ENCODE results near the gene KCNIP2. TPM values are rescaled to one million over a fixed set of nuclear protein-coding genes. Genes with fewer than 3 reads are reported as not detected.

The KCNIP2 gene
- polyA plus RNA-seq, 1 of the 3 experiments (the other 2 are of a cell fraction), result 1.0 TPM

GRCh38 chr10:101778781-101779543, 64.6 kb downstream of the KCNIP2 start (continued):
- no peak for TF ChIP-seq TEAD4 (IDR thresholded peaks at IDR 0.05; ENCODE audit: borderline replicate concordance, insufficient read depth)

GRCh38 chr10:101778151-101778780, 65.3 kb downstream of the KCNIP2 start:
- Histone ChIP-seq H2AFZ (ENCODE audit: low read depth) (no peak overlapping the region), H3F3A (replicated peaks; ENCODE audit: insufficient read depth) (peaks cover 2% of the 10 kb centered on the region), H4K20me1 (ENCODE audit: insufficient read depth) (no peaks in the 10 kb centered on the region), H3K4me1 (ENCODE audit: control insufficient read depth in 1 of 2, insufficient read depth in 2 of 2, low read depth in 1 of 2, low read length in 1 of 2) (peaks cover 0 to 18% of the 10 kb centered on the region in 2 experiments; a peak in 1 of 4 replicates), H3K4me3 (ENCODE audit: low read depth in 2 of 2, low read length in 1 of 2) (no peak overlapping the region), H3K79me2 (ENCODE audit: insufficient read depth) (peaks cover 7% of the 10 kb centered on the region), H3K36me3 (replicated peaks in 1 of 2; ENCODE audit: control insufficient read depth in 1 of 2, insufficient read depth in 2 of 2, low read length in 1 of 2) (no peaks in the 10 kb centered on the region), H3K27ac (ENCODE audit: low read depth in 2 of 2, low read length in 1 of 2) (no peak overlapping the region), H3K27me3 (ENCODE audit: insufficient read depth) (no peaks in the 10 kb centered on the region), H3K9me2 (no peaks in the 10 kb centered on the region), H3K4me2 (no peak overlapping the region), H3K9ac (no peak overlapping the region), H3K9me3 (no peaks in the 10 kb centered on the region)
- TF ChIP-seq CHD2 (IDR thresholded peaks at IDR 0.05; ENCODE audit: low read length, partially characterized antibody), result no peak
- no peak for TF ChIP-seq RFX5 (IDR thresholded peaks at IDR 0.05; ENCODE audit: low read length)
- TF ChIP-seq RAD21 (IDR thresholded peaks at IDR 0.05; ENCODE audit: low read length), result no peak
- no peak for TF ChIP-seq YY1 (IDR thresholded peaks at IDR 0.05; ENCODE audit: low read depth)
- TF ChIP-seq CTCF (IDR thresholded peaks at IDR 0.05), result no peak
- TF ChIP-seq FOXJ3 (CRISPR knock-in tag; IDR thresholded peaks at IDR 0.05), result no peak
- no peak for TF ChIP-seq REST (IDR thresholded peaks at IDR 0.05; ENCODE audit: low read depth, low read length)
- TF ChIP-seq MEF2A (IDR thresholded peaks at IDR 0.05; ENCODE audit: borderline replicate concordance, low read depth), result no peak
- TF ChIP-seq MAX (IDR thresholded peaks at IDR 0.05; ENCODE audit: low read depth), result no peak
- no peak for TF ChIP-seq NRF1 (IDR thresholded peaks at IDR 0.05; ENCODE audit: low read depth, low read length)
- TF ChIP-seq RXRA (IDR thresholded peaks at IDR 0.05; ENCODE audit: borderline replicate concordance, low read depth), result no peak
- TF ChIP-seq ZBTB33 (IDR thresholded peaks at IDR 0.05; ENCODE audit: borderline replicate concordance, low read depth), result no peak
- TF ChIP-seq JUND (IDR thresholded peaks at IDR 0.05), result no peak
- no peak for TF ChIP-seq USF2 (IDR thresholded peaks at IDR 0.05; ENCODE audit: borderline replicate concordance, low read depth, low read length)
- TF ChIP-seq PBX3 (IDR thresholded peaks at IDR 0.05), result no peak
- ChIA-PET POLR2A (no interaction called here), CTCF (interaction anchor here (0.6 to 11.7 kb wide), 3 partner anchors 173 to 565 kb away, joined by 4 to 297 read pairs (median 9); no protein-coding TSS in a partner anchor)
- DNase-seq, result peak; percentile 23
- WGBS (ENCODE audit: low lambda C conversion rate), result 96% methylated on average over 10 of the region's 12 CpGs
